H1 (cell line): Measurements from ENCODE around the gene KCP. TPM values are rescaled to one million over a fixed set of nuclear protein-coding genes. Genes with fewer than 3 reads are reported as not detected.

Experiments
- CTCF ChIA-PET: fragments of 300-600 bp; sonication (Branson Sonifier 250); formaldehyde crosslinking; loops from one replicate; lab custom pipeline; 2021; ENCODE audit not compliant: partially characterized antibody; lab: Charles Lee
- POLR2A ChIA-PET: fragments of 300-600 bp; sonication (Branson Sonifier 250); formaldehyde crosslinking; loops from one replicate; lab custom pipeline; 2021; ENCODE audit warnings: inconsistent platforms; ENCODE audit not compliant: partially characterized antibody; lab: Charles Lee
- DNase-seq, 2 experiments: peaks; one replicate each; pipeline versions ENCODE4 v3.0.0 to v3.0.0-alpha.2; 2010 to 2022; ENCODE audit warnings: low spot score in 2 of 2, low read depth in 1 of 2, mixed read lengths in 1 of 2
- FAIRE-seq: peaks from 2 replicates; lab custom pipeline; 2011; peaks lifted over from hg19 to GRCh38; lab: Jason Lieb, UNC
- H2AFZ ChIP-seq: 2 replicates; pipeline ENCODE4 v1.8.1; 2012; ENCODE audit warnings: low read length, inconsistent platforms
- H2AK5ac ChIP-seq: 2 replicates; pipeline ENCODE4 v1.6.1; 2013; ENCODE audit warnings: low read depth, low read length
- H2BK120ac ChIP-seq: replicated peaks from 2 replicates; pipeline ENCODE3; 2013; ENCODE audit warnings: low read depth, low read length, inconsistent platforms
- H2BK12ac ChIP-seq: 2 replicates; pipeline ENCODE4 v1.6.1; 2013; ENCODE audit warnings: low read depth, low read length
- H2BK15ac ChIP-seq: 2 replicates; pipeline ENCODE4 v1.6.1; 2013; ENCODE audit warnings: low read length
- H2BK20ac ChIP-seq: 2 replicates; pipeline ENCODE4 v1.6.1; 2013; ENCODE audit warnings: low read length
- H2BK5ac ChIP-seq: 2 replicates; pipeline ENCODE4 v1.6.1; 2013; ENCODE audit warnings: low read depth, low read length
- H3K14ac ChIP-seq: 2 replicates; pipeline ENCODE4 v1.6.1; 2013; ENCODE audit warnings: inconsistent platforms; ENCODE audit not compliant: insufficient read length
- H3K18ac ChIP-seq: 2 replicates; pipeline ENCODE4 v1.6.1; 2013; ENCODE audit warnings: low read length; ENCODE audit errors: extremely low read depth
- H3K23ac ChIP-seq: 2 replicates; pipeline ENCODE4 v1.6.1; 2013; ENCODE audit warnings: inconsistent platforms; ENCODE audit not compliant: insufficient read length
- H3K23me2 ChIP-seq: 2 replicates; pipeline ENCODE4 v1.6.1; 2013; ENCODE audit warnings: low read depth, low read length
- H3K27ac ChIP-seq: 2 replicates; pipeline ENCODE4 v1.6.1; 2011; ENCODE audit warnings: low read depth, low read length, inconsistent platforms
- H3K27me3 ChIP-seq, 4 experiments: replicated peaks in 1 of 4; 1 replicate in 1 of 4; 2 replicates in 3 of 4; pipeline versions ENCODE4 v1.6.1 to v1.8.1; 2011 to 2013; ENCODE audit warnings: low read length in 3 of 4, mild to moderate bottlenecking in 3 of 4, inconsistent platforms in 2 of 4, mixed read lengths in 2 of 4, moderate library complexity in 1 of 4; ENCODE audit not compliant: control insufficient read depth in 3 of 4, insufficient read depth in 3 of 4; ENCODE audit errors: extremely low read depth in 1 of 4
- H3K36me3 ChIP-seq, 4 experiments: 2 replicates each; pipeline versions ENCODE4 v1.6.1 to v1.8.1; 2011 to 2013; ENCODE audit warnings: mild to moderate bottlenecking in 4 of 4, low read length in 3 of 4, moderate library complexity in 2 of 4, control low read depth in 1 of 4, inconsistent platforms in 1 of 4; ENCODE audit not compliant: insufficient read depth in 4 of 4, control insufficient read depth in 2 of 4
- H3K4ac ChIP-seq: replicated peaks from 2 replicates; pipeline ENCODE3; 2013; ENCODE audit warnings: low read length, low read depth, mixed read lengths, inconsistent platforms; ENCODE audit not compliant: insufficient read length
- H3K4me1 ChIP-seq, 4 experiments: replicated peaks in 1 of 4; 1 replicate in 1 of 4; 2 replicates in 3 of 4; pipeline versions ENCODE4 v1.6.1 to v1.8.1; 2011 to 2013; ENCODE audit warnings: low read length in 3 of 4, inconsistent platforms in 2 of 4, mixed read lengths in 1 of 4; ENCODE audit not compliant: insufficient read depth in 4 of 4, control insufficient read depth in 3 of 4
- H3K4me2 ChIP-seq, 2 experiments: 2 replicates each; pipeline versions ENCODE4 v1.6.1 to v1.8.1; 2011 to 2013; ENCODE audit warnings: low read depth in 2 of 2, low read length in 2 of 2, control low read depth in 1 of 2, inconsistent platforms in 1 of 2, mild to moderate bottlenecking in 1 of 2; ENCODE audit not compliant: insufficient read depth in 1 of 2
- H3K4me3 ChIP-seq, 4 experiments: fragments of 200-600, 300-600 bp in 1 of 4; sonication (generic), shearing (Covaris generic), sonication (Bioruptor Twin) in 1 of 4; 2 replicates each; pipeline versions ENCODE4 v1.5.1 to v1.8.1; 2011 to 2016; ENCODE audit warnings: low read length in 4 of 4, low read depth in 3 of 4, control low read depth in 2 of 4, inconsistent platforms in 2 of 4, mild to moderate bottlenecking in 2 of 4, mixed read lengths in 1 of 4, moderate library complexity in 1 of 4; ENCODE audit not compliant: insufficient read depth in 2 of 4; ENCODE audit errors: extremely low read depth in 1 of 4
- H3K56ac ChIP-seq: replicated peaks from 2 replicates; pipeline ENCODE3; 2013; ENCODE audit warnings: low read depth, mild to moderate bottlenecking, mixed read lengths, low read length, inconsistent platforms; ENCODE audit not compliant: insufficient read length
- H3K79me1 ChIP-seq: 2 replicates; pipeline ENCODE4 v1.6.1; 2013; ENCODE audit warnings: low read depth, low read length, control low read depth
- H3K79me2 ChIP-seq, 2 experiments: 2 replicates each; pipeline versions ENCODE4 v1.6.1 to v1.8.1; 2012 to 2013; ENCODE audit warnings: low read length in 2 of 2, mild to moderate bottlenecking in 2 of 2, inconsistent platforms in 1 of 2; ENCODE audit not compliant: insufficient read depth in 2 of 2, control insufficient read depth in 1 of 2
- H3K9ac ChIP-seq, 4 experiments: replicated peaks in 1 of 4; 1 replicate in 1 of 4; 2 replicates in 3 of 4; pipeline versions ENCODE4 v1.6.1 to v1.8.1; 2011 to 2013; ENCODE audit warnings: low read depth in 3 of 4, low read length in 3 of 4, control low read depth in 2 of 4, mild to moderate bottlenecking in 2 of 4, moderate library complexity in 2 of 4, inconsistent platforms in 1 of 4; ENCODE audit errors: extremely low read depth in 1 of 4
- H3K9me3 ChIP-seq, 2 experiments: 2 replicates each; pipeline versions ENCODE4 v1.6.1 to v1.8.1; 2012 to 2013; ENCODE audit warnings: mild to moderate bottlenecking in 2 of 2, moderate library complexity in 2 of 2, control low read depth in 1 of 2, inconsistent platforms in 1 of 2, low read depth in 1 of 2, low read length in 1 of 2, mixed read lengths in 1 of 2; ENCODE audit not compliant: insufficient read depth in 2 of 2
- H4K20me1 ChIP-seq, 2 experiments: replicated peaks in 1 of 2; 2 replicates each; pipeline versions ENCODE3 to v1.8.1; 2011 to 2013; ENCODE audit warnings: inconsistent platforms in 2 of 2, low read length in 2 of 2, mild to moderate bottlenecking in 1 of 2; ENCODE audit not compliant: insufficient read depth in 2 of 2, control insufficient read depth in 1 of 2
- H4K5ac ChIP-seq: 2 replicates; pipeline ENCODE4 v1.6.1; 2013; ENCODE audit warnings: low read length, low read depth, mixed read lengths, inconsistent platforms; ENCODE audit not compliant: insufficient read length
- H4K8ac ChIP-seq: 2 replicates; pipeline ENCODE4 v1.8.0; 2013; ENCODE audit warnings: mild to moderate bottlenecking, moderate library complexity, low read length, inconsistent platforms; ENCODE audit not compliant: insufficient read depth; ENCODE audit errors: extremely low read depth
- H4K91ac ChIP-seq: replicated peaks from 2 replicates; pipeline ENCODE3; 2013; ENCODE audit warnings: low read length, mixed read lengths, inconsistent platforms; ENCODE audit not compliant: insufficient read length
- BCL11A ChIP-seq, 2 experiments: IDR thresholded peaks; one replicate each; pipeline ENCODE4 v1.6.1; 2011; ENCODE audit warnings: low read depth in 2 of 2, low read length in 2 of 2, mild to moderate bottlenecking in 2 of 2
- CBX8 ChIP-seq: fragments of 300-800, 300-1000 bp; sonication (generic); IDR thresholded peaks from 2 replicates; pipeline ENCODE4 v1.7.1; 2016; ENCODE audit warnings: low read depth, low read length, borderline replicate concordance
- CEBPB ChIP-seq: IDR thresholded peaks from 2 replicates; pipeline ENCODE4 v1.6.1; 2012; ENCODE audit warnings: low read depth, low read length
- EGR1 ChIP-seq: IDR thresholded peaks from 2 replicates; pipeline ENCODE4 v1.6.1; 2011; ENCODE audit warnings: low read depth, low read length, borderline replicate concordance
- EP300 ChIP-seq, 2 experiments: IDR thresholded peaks; 1 replicate in 1 of 2; 2 replicates in 1 of 2; pipeline ENCODE4 v1.6.1; 2011 to 2012; ENCODE audit warnings: low read depth in 2 of 2, low read length in 2 of 2, mild to moderate bottlenecking in 2 of 2, borderline replicate concordance in 1 of 2, inconsistent platforms in 1 of 2, moderate library complexity in 1 of 2
- POLR2AphosphoS5 ChIP-seq: IDR thresholded peaks from 2 replicates; pipeline ENCODE4 v1.6.1; 2011; ENCODE audit warnings: low read depth, low read length
- RBBP5 ChIP-seq: IDR thresholded peaks from 2 replicates; pipeline ENCODE4 v1.7.1; 2012; ENCODE audit warnings: low read depth, mild to moderate bottlenecking, inconsistent platforms, low read length, moderate library complexity, borderline replicate concordance
- RNF2 ChIP-seq: fragments of 200-900, 300-1000 bp; sonication (generic); IDR thresholded peaks from 2 replicates; pipeline ENCODE4 v1.7.1; 2016; ENCODE audit warnings: borderline replicate concordance, low read depth, mild to moderate bottlenecking, antibody characterized with exemption, low read length; ENCODE audit not compliant: poor library complexity, severe bottlenecking; ENCODE audit errors: missing control alignments
- SIRT6 ChIP-seq: IDR thresholded peaks from one replicate; pipeline ENCODE4 v1.7.1; 2012; ENCODE audit warnings: low read length, inconsistent platforms
- WGBS, 2 experiments: shearing (Covaris generic) in 1 of 2; methylation state at CpG; one replicate each; pipeline versions ENCODE4 v1.1.6 to v1.1.7; 2013 to 2015; ENCODE audit warnings: low lambda C conversion rate in 2 of 2, mixed read lengths in 2 of 2, inconsistent platforms in 1 of 2, low coverage in 1 of 2, missing lambda C conversion rate in 1 of 2; ENCODE audit not compliant: insufficient replicate concordance in 2 of 2, insufficient coverage in 1 of 2, insufficient read length in 1 of 2; ENCODE audit errors: extremely low coverage in 1 of 2, missing lambda C conversion rate in 1 of 2; 5-methylcytosine and 5-hydroxymethylcytosine counted together
- polyA plus RNA-seq, 7 experiments: library from polyadenylated mRNA; depleted of rRNA in 3 of 7; stranded (reverse) in 5 of 7; unstranded in 2 of 7; fragments of >200 nt in 5 of 7; fragments of 200-250 nt in 2 of 7; gene quantifications; 1 replicate in 5 of 7; 2 replicates in 1 of 7; 4 replicates in 1 of 7; pipeline versions ENCODE4 v1.2.1 to v1.2.3, GENCODE V29; 2011 to 2013; ENCODE audit warnings: missing spikeins in 2 of 7, mixed read lengths in 2 of 7
- total RNA-seq: library from RNA; stranded (reverse); fragmentation: NEBNext Ultra II Directional; extraction: Animal tissue kit (Norgen Biotek cat#: 25700); gene quantifications from 2 replicates; pipeline ENCODE4 v1.2.1, GENCODE V29; 2021
- TF ChIP-seq, protein P1 (sequence below), 3 experiments: IDR thresholded peaks; 1 replicate in 2 of 3; 2 replicates in 1 of 3; pipeline versions ENCODE4 v1.5.1 to v1.6.1; 2011; ENCODE audit warnings: low read length in 3 of 3, mild to moderate bottlenecking in 3 of 3, inconsistent platforms in 2 of 3, low read depth in 1 of 3, moderate library complexity in 1 of 3; ENCODE audit not compliant: insufficient read depth in 1 of 3; ENCODE audit errors: control extremely low read depth in 1 of 3

The KCP gene
- total and polyA plus RNA-seq, 2 of the 8 experiments (the other 6 are each of a cell fraction or from before 2014, with no cell fraction given), result 1.3 to 2.0 TPM

DNA sequence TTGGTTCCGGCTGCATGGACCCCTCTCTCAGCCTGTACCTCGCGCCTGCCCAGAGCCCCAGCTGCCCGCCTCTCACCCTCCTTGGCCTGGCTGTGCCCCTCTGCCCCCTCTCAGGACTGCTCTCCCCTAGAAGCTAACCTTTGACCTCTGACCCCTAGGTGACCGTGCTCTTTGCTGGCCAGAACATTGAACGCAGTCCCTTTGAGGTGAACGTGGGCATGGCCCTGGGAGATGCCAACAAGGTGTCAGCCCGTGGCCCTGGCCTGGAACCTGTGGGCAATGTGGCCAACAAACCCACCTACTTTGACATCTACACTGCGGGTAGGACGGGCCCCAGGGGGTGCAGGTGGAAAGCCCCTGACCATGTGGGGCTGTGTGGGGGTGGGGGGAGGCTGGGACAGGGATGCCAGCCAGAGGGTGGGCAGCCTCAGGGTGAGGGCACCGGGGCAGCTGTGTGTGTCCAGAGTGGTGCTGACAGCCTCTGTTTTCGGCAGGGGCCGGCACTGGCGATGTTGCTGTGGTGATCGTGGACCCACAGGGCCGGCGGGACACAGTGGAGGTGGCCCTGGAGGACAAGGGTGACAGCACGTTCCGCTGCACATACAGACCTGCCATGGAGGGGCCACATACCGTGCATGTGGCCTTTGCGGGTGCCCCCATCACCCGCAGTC is 72.3 kb downstream of the KCP start:
- H3K9me3 ChIP-seq, result no peaks in the 10 kb centered on the region
- ChIA-PET POLR2A (no interaction called here), CTCF (interaction anchor here (1.3 kb wide), 1 partner anchor 84 kb away, joined by 3 read pairs; no protein-coding TSS in a partner anchor)
- no peak overlapping the region for H3K4me3 ChIP-seq
- no peak overlapping the region for H3K4me2 ChIP-seq
- H2BK20ac ChIP-seq, result no peak overlapping the region
- no peak overlapping the region for H3K14ac ChIP-seq
- H3K79me2 ChIP-seq, result no peaks in the 10 kb centered on the region
- peak overlapping the region; percentile 40; the same call in 1 of the 2 replicates for H4K8ac ChIP-seq
- H3K79me1 ChIP-seq, result no peaks in the 10 kb centered on the region
- 89% methylated on average over 10 of the region's 22 CpGs; no CpG with 5 or more reads in 1 of the 2 experiments for WGBS, 2 experiments
- no peak overlapping the region for H3K4ac ChIP-seq
- no peak overlapping the region for H2BK120ac ChIP-seq
- H3K23me2 ChIP-seq, result peaks cover 2% of the 10 kb centered on the region; the same call in 1 of the 2 replicates
- no peak overlapping the region for H2BK5ac ChIP-seq
- no peaks in the 10 kb centered on the region; a peak in 1 of 7 replicates for H3K27me3 ChIP-seq
- no peak overlapping the region for H3K27ac ChIP-seq
- no peak overlapping the region for H2AK5ac ChIP-seq
- no peak overlapping the region for H2BK12ac ChIP-seq
- H3K56ac ChIP-seq, result no peak overlapping the region
- FAIRE-seq, result no peak
- H2BK15ac ChIP-seq, result no peak overlapping the region
- DNase-seq, result no peak
- no peak overlapping the region for H2AFZ ChIP-seq
- no peak overlapping the region for H4K91ac ChIP-seq
- no peak overlapping the region; the same call in 1 of the 2 replicates for H3K18ac ChIP-seq
- H4K5ac ChIP-seq, result no peak overlapping the region
- H3K9ac ChIP-seq, result no peak overlapping the region
- no peak overlapping the region for H3K23ac ChIP-seq
- peaks cover 0 to 18% (median 11%) of the 10 kb centered on the region in 4 experiments; a peak in 6 of 7 replicates for H3K4me1 ChIP-seq
- H4K20me1 ChIP-seq, result no peaks in the 10 kb centered on the region
- H3K36me3 ChIP-seq, result no peaks in the 10 kb centered on the region
- TF ChIP-seq EGR1, result no peak
- TF ChIP-seq SIRT6, result no peak
- TF ChIP-seq CBX8, result no peak
- no peak for TF ChIP-seq RNF2
- TF ChIP-seq BCL11A (IDR thresholded peaks at IDR 0.05; ENCODE audit: low read depth in 2 of 2, low read length in 2 of 2), result no peak
- no peak for TF ChIP-seq RBBP5
- no peak for TF ChIP-seq POLR2AphosphoS5
- TF ChIP-seq, protein P1, sequence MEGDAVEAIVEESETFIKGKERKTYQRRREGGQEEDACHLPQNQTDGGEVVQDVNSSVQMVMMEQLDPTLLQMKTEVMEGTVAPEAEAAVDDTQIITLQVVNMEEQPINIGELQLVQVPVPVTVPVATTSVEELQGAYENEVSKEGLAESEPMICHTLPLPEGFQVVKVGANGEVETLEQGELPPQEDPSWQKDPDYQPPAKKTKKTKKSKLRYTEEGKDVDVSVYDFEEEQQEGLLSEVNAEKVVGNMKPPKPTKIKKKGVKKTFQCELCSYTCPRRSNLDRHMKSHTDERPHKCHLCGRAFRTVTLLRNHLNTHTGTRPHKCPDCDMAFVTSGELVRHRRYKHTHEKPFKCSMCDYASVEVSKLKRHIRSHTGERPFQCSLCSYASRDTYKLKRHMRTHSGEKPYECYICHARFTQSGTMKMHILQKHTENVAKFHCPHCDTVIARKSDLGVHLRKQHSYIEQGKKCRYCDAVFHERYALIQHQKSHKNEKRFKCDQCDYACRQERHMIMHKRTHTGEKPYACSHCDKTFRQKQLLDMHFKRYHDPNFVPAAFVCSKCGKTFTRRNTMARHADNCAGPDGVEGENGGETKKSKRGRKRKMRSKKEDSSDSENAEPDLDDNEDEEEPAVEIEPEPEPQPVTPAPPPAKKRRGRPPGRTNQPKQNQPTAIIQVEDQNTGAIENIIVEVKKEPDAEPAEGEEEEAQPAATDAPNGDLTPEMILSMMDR (IDR thresholded peaks at IDR 0.05; ENCODE audit: control extremely low read depth in 1 of 3, insufficient read depth in 1 of 3, low read depth in 1 of 3, low read length in 3 of 3), result no peak
- TF ChIP-seq EP300 (IDR thresholded peaks at IDR 0.05; ENCODE audit: borderline replicate concordance in 1 of 2, low read depth in 2 of 2, low read length in 2 of 2), result no peak
- TF ChIP-seq CEBPB, result no peak
